ENCODE results near the gene MKS1.

Gene MKS1

GRCh38 chr17:58242171-58242784, 23.2 kb upstream of the MKS1 start:
- no peak for DNase-seq

- no peak for DNase-seq
Measured at GRCh38 chr17:58239987-58240386, 20.9 kb upstream of the MKS1 start.

- no peak for DNase-seq
Measured at GRCh38 chr17:58238147-58238634, 19.1 kb upstream of the MKS1 start, which contains the start of gene LPO. Gene LPO, plus strand, starts transcription at chr17:58238584. Its CDS starts 4,396 bp downstream, at chr17:58242980.

- DNase-seq: no peak
Measured at GRCh38 chr17:58236394-58236793, 17.3 kb upstream of the MKS1 start.

- DNase-seq: no peak
Measured at GRCh38 chr17:58235821-58236220, 16.8 kb upstream of the MKS1 start.

- no peak for DNase-seq
Measured at GRCh38 chr17:58234512-58234911, 15.5 kb upstream of the MKS1 start.

- DNase-seq: no peak
Measured at GRCh38 chr17:58233543-58233942, 14.5 kb upstream of the MKS1 start.

- DNase-seq: no peak
Measured at GRCh38 chr17:58232707-58233156, 13.7 kb upstream of the MKS1 start.

- DNase-seq: no peak
Measured at GRCh38 chr17:58231641-58232040, 12.6 kb upstream of the MKS1 start.

- no peak for DNase-seq
Measured at GRCh38 chr17:58229881-58230280, 10.8 kb upstream of the MKS1 start.

- no peak for DNase-seq
Measured at GRCh38 chr17:58229384-58229783, 10.3 kb upstream of the MKS1 start.

GRCh38 chr17:58228679-58229078, 9.6 kb upstream of the MKS1 start:
- DNase-seq: no peak

GRCh38 chr17:58227733-58228132, 8.7 kb upstream of the MKS1 start:
- no peak for DNase-seq

GRCh38 chr17:58224315-58224714, 5.3 kb upstream of the MKS1 start:
- no peak for DNase-seq

- no peak for DNase-seq
Measured at GRCh38 chr17:58219789-58220183, 731 bp upstream of the MKS1 start.

- DNase-seq: no peak
Measured at GRCh38 chr17:58217766-58218165, 1.3 kb downstream of the MKS1 start.

GRCh38 chr17:58215685-58216084, 3.4 kb downstream of the MKS1 start:
- no peak for DNase-seq

GRCh38 chr17:58210922-58211321, 8.1 kb downstream of the MKS1 start:
- no peak for DNase-seq

- DNase-seq: no peak
Measured at GRCh38 chr17:58208344-58208743, 10.7 kb downstream of the MKS1 start.

- DNase-seq: no peak
Measured at GRCh38 chr17:58207451-58207850, 11.6 kb downstream of the MKS1 start.

GRCh38 chr17:58205936-58206335, 13.1 kb downstream of the MKS1 start:
- DNase-seq: no peak

- DNase-seq: no peak
Measured at GRCh38 chr17:58204796-58205195, 14.3 kb downstream of the MKS1 start.

- no peak for DNase-seq
Measured at GRCh38 chr17:58202859-58203258, 16.2 kb downstream of the MKS1 start.

GRCh38 chr17:58200024-58200633, 18.9 kb downstream of the MKS1 start:
- peak; percentile 44 for DNase-seq

- no peak for DNase-seq
Measured at GRCh38 chr17:58196610-58197009, 22.4 kb downstream of the MKS1 start.

All from NCI-H774 (cell line).